CD4-positive, CD25-positive, alpha-beta regulatory T cell (primary cell): ENCODE results near the gene CPT1A. TPM values are rescaled to one million over a fixed set of nuclear protein-coding genes. Genes with fewer than 3 reads are reported as not detected.

Experiments
- ATAC-seq, 2 donors: fragments of 150-1000 bp; cut with Tn5 transposase; one replicate each; pipeline ENCODE4 v1.10.0; 2021; ENCODE audit warnings: low read depth in 2 of 2, moderate number of reproducible peaks in 2 of 2, moderate library complexity in 1 of 2
- DNase-seq, 3 donors: peaks; one replicate each; pipeline versions ENCODE4 v3.0.0 to v3.0.0-alpha.2; 2012 to 2022; ENCODE audit warnings: mixed read lengths in 1 of 3
- H3K27ac ChIP-seq: one replicate; pipeline ENCODE4 v1.7.0; 2013; ENCODE audit warnings: mild to moderate bottlenecking, low read length; ENCODE audit not compliant: insufficient read depth, poor library complexity, severe bottlenecking
- H3K27me3 ChIP-seq: one replicate; pipeline ENCODE4 v1.7.0; 2013; ENCODE audit warnings: low read length; ENCODE audit not compliant: control insufficient read depth, insufficient read depth
- H3K36me3 ChIP-seq: one replicate; pipeline ENCODE4 v1.7.0; 2013; ENCODE audit warnings: mild to moderate bottlenecking, low read length, moderate library complexity; ENCODE audit not compliant: control insufficient read depth, insufficient read depth
- H3K4me1 ChIP-seq: 2 replicates; pipeline ENCODE4 v1.7.0; 2013; ENCODE audit warnings: mild to moderate bottlenecking, low read length; ENCODE audit not compliant: insufficient read depth, control insufficient read depth, poor library complexity, severe bottlenecking
- H3K4me3 ChIP-seq: one replicate; pipeline ENCODE4 v1.7.0; 2013; ENCODE audit warnings: low read depth, mild to moderate bottlenecking, low read length, moderate library complexity
- H3K9me3 ChIP-seq, 2 experiments: 1 replicate in 1 of 2; 2 replicates in 1 of 2; pipeline ENCODE4 v1.7.0; 2013; ENCODE audit warnings: low read length in 2 of 2, mild to moderate bottlenecking in 1 of 2, moderate library complexity in 1 of 2; ENCODE audit not compliant: control insufficient read depth in 2 of 2
- H3K27ac Mint-ChIP-seq, 3 donors: one replicate each; pipeline ENCODE4 v1.8.0; 2020 to 2022; ENCODE audit warnings: mild to moderate bottlenecking in 3 of 3, mixed read lengths in 3 of 3, moderate library complexity in 2 of 3
- H3K27me3 Mint-ChIP-seq: one replicate; pipeline ENCODE4 v1.8.0; 2022; ENCODE audit warnings: mild to moderate bottlenecking, mixed read lengths
- H3K36me3 Mint-ChIP-seq: one replicate; pipeline ENCODE4 v1.8.0; 2020; ENCODE audit warnings: mixed read lengths
- H3K4me1 Mint-ChIP-seq, 4 donors: one replicate each; pipeline ENCODE4 v1.8.0; 2020 to 2022; ENCODE audit warnings: mixed read lengths in 4 of 4, mild to moderate bottlenecking in 1 of 4
- H3K4me3 Mint-ChIP-seq, 4 donors: one replicate each; pipeline ENCODE4 v1.8.0; 2020 to 2022; ENCODE audit warnings: mild to moderate bottlenecking in 4 of 4, mixed read lengths in 4 of 4, moderate library complexity in 3 of 4
- H3K9me3 Mint-ChIP-seq, 7 donors: one replicate each; pipeline ENCODE4 v1.8.0; 2020 to 2022; ENCODE audit warnings: mixed read lengths in 7 of 7, mild to moderate bottlenecking in 3 of 7, moderate library complexity in 2 of 7
- polyA plus RNA-seq, 4 donors: library from polyadenylated mRNA; unstranded; fragments of 300-500 nt; fragmentation: Illumina TruSeq; gene quantifications; one replicate each; pipeline ENCODE4 v1.2.3, GENCODE V29; 2021
- total RNA-seq: library from RNA; stranded (reverse); gene quantifications from one replicate; pipeline ENCODE4 v1.2.3, GENCODE V29; 2022

The CPT1A gene
- total and polyA plus RNA-seq, 5 donors from 2014 or later: 0.32 to 16.7 (median 4.3) TPM

- Mint-ChIP-seq H3K27me3 (no peaks in the 10 kb centered on the region), H3K4me1 (peaks cover 0 to 19% (median 6%) of the 10 kb centered on the region in 4 donors), H3K4me3 (no peak overlapping the region), H3K27ac (no peak overlapping the region), H3K9me3 (no peaks in the 10 kb centered on the region), H3K36me3 (peaks cover 3% of the 10 kb centered on the region)
- ATAC-seq (no peak), DNase-seq (no peak)
- Histone ChIP-seq H3K9me3 (no peaks in the 10 kb centered on the region), H3K36me3 (peaks cover 4% of the 10 kb centered on the region), H3K27ac (no peak overlapping the region), H3K4me1 (peaks cover 3% of the 10 kb centered on the region), H3K4me3 (no peak overlapping the region), H3K27me3 (no peaks in the 10 kb centered on the region)
Measured at GRCh38 chr11:68751004-68751325, 90.8 kb downstream of the CPT1A start.

DNA sequence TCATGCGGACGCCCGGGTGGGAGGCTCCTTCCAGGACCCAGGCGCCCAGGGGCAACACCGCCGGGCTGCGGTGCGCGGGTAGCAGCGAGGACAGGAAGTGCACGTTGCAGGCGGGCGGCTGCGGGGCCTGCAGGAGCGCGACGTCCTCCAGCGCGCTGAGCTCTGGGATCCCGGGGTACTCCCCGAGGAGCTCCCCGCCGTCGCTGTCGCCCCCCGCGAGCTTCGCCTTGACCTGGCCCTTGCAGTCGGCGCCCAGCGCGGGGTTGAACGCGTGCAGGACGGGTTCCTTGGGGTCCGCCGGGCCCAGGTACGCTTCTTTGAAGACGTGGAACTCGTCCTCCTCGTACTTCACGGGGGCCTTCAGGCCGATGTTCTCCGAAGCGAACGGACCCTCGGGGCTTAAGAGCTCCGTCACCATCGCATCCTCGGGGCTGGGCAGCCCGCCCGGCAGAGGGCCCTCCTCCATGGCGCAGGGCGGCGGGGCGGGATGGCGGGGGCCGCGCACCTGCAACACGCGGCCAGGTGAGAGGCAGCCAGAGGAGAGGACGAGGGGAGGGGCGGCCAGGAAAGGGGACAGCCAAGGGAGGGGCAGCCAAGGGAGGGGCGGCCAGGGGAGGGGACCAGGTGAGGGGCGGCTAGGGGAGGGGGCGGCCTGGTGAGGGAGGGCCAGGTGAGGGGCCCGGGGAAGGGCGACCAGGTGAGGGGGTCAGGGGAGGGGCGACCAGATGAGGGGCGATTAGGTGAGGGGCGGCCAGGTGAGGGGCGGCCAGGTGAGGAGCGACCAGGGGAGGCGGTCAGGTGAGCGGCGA lies 91.3 kb downstream of the CPT1A start:
- H3K4me1 Mint-ChIP-seq: peaks cover 0 to 19% (median 7%) of the 10 kb centered on the region in 4 donors
- Histone ChIP-seq H3K36me3 (peaks cover 10% of the 10 kb centered on the region), H3K9me3 (no peaks in the 10 kb centered on the region), H3K4me3 (no peak overlapping the region), H3K4me1 (peaks cover 3% of the 10 kb centered on the region), H3K27ac (no peak overlapping the region), H3K27me3 (no peaks in the 10 kb centered on the region)
- peaks cover 6% of the 10 kb centered on the region for H3K36me3 Mint-ChIP-seq
- ATAC-seq (no peak), DNase-seq (peak in 2 of 3 donors; percentile 23 to 25)
- no peaks in the 10 kb centered on the region for H3K9me3 Mint-ChIP-seq
- H3K4me3 Mint-ChIP-seq: peak overlapping the region; percentile 43 to 82 (median 69)
- peak overlapping the region in 1 of 3 donors; percentile 36 for H3K27ac Mint-ChIP-seq
- no peaks in the 10 kb centered on the region for H3K27me3 Mint-ChIP-seq

- Mint-ChIP-seq H3K36me3 (peaks cover 8% of the 10 kb centered on the region), H3K9me3 (no peaks in the 10 kb centered on the region), H3K4me1 (peaks cover 0 to 19% (median 7%) of the 10 kb centered on the region in 4 donors), H3K27ac (peak overlapping the region; percentile 59 to 88 (median 60)), H3K27me3 (no peaks in the 10 kb centered on the region), H3K4me3 (peak overlapping the region; percentile 63 to 87 (median 82))
- no peak for ATAC-seq
- H3K9me3 ChIP-seq: no peaks in the 10 kb centered on the region
- peaks cover 3% of the 10 kb centered on the region for H3K4me1 ChIP-seq
- no peaks in the 10 kb centered on the region for H3K27me3 ChIP-seq
- H3K4me3 ChIP-seq: no peak overlapping the region
- no peak overlapping the region for H3K27ac ChIP-seq
- peaks cover 17% of the 10 kb centered on the region for H3K36me3 ChIP-seq
- DNase-seq: no peak
Measured at GRCh38 chr11:68749229-68750123, 92.2 kb downstream of the CPT1A start.

GRCh38 chr11:68748061-68748460 lies 93.7 kb downstream of the CPT1A start:
- peaks cover 13% of the 10 kb centered on the region for H3K36me3 Mint-ChIP-seq

GRCh38 chr11:68743539-68743938 lies 98.2 kb downstream of the CPT1A start:
- H3K27ac ChIP-seq: no peak overlapping the region
- H3K27ac Mint-ChIP-seq: no peak overlapping the region
- ATAC-seq: no peak
- no peak overlapping the region for H3K4me3 Mint-ChIP-seq
- H3K9me3 Mint-ChIP-seq: no peaks in the 10 kb centered on the region
- no peak for DNase-seq
- peaks cover 18% of the 10 kb centered on the region for H3K36me3 Mint-ChIP-seq
- peaks cover 22% of the 10 kb centered on the region for H3K36me3 ChIP-seq
- H3K27me3 Mint-ChIP-seq: no peaks in the 10 kb centered on the region
- H3K27me3 ChIP-seq: no peaks in the 10 kb centered on the region
- H3K4me1 ChIP-seq: no peaks in the 10 kb centered on the region
- H3K9me3 ChIP-seq: no peaks in the 10 kb centered on the region
- H3K4me3 ChIP-seq: no peak overlapping the region
- peaks cover 0 to 4% (median under 1%) of the 10 kb centered on the region in 4 donors for H3K4me1 Mint-ChIP-seq

More at GRCh38 chr11:68748061-68748460, 93.7 kb downstream of the CPT1A start:
- ATAC-seq (no peak), DNase-seq (no peak)
- H3K4me1 Mint-ChIP-seq: peaks cover 0 to 19% (median 7%) of the 10 kb centered on the region in 4 donors
- Histone ChIP-seq H3K9me3 (no peaks in the 10 kb centered on the region), H3K4me1 (peaks cover 3% of the 10 kb centered on the region), H3K36me3 (peaks cover 22% of the 10 kb centered on the region), H3K4me3 (no peak overlapping the region), H3K27me3 (no peaks in the 10 kb centered on the region), H3K27ac (no peak overlapping the region)
- no peaks in the 10 kb centered on the region for H3K27me3 Mint-ChIP-seq
- peak overlapping the region in 2 of 4 donors; percentile 14 to 84 for H3K4me3 Mint-ChIP-seq
- H3K27ac Mint-ChIP-seq: peak overlapping the region in 1 of 3 donors; percentile 47
- no peaks in the 10 kb centered on the region for H3K9me3 Mint-ChIP-seq

DNA sequence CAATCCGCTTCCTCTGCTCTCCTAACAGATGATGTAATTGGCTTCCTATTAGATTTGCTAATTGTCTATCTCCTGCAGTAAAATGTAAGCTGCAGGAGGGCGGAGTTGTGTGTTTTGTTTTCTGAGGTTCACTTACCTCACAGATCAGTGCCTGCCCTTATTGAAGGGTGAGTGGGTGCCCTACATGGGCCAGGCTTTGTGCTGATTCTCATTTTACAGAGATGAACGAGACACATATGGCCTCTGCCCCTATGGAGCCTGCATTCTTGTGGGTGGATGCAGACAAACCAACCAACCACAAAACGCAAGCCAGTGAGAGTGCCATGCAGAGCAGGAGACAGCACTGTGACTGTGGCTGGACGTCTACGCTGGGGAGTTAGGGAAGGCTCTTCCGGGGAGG lies 100.3 kb downstream of the CPT1A start:
- Mint-ChIP-seq H3K27ac (peak overlapping the region in 1 of 3 donors; percentile 81), H3K4me1 (peaks cover 0 to 6% (median under 1%) of the 10 kb centered on the region in 4 donors), H3K9me3 (peaks cover 0 to 2% (median 0%) of the 10 kb centered on the region in 7 donors), H3K27me3 (no peaks in the 10 kb centered on the region), H3K36me3 (peaks cover 25% of the 10 kb centered on the region), H3K4me3 (no peak overlapping the region)
- no peaks in the 10 kb centered on the region for H3K9me3 ChIP-seq
- H3K27ac ChIP-seq: no peak overlapping the region
- H3K4me1 ChIP-seq: no peaks in the 10 kb centered on the region
- DNase-seq (no peak), ATAC-seq (no peak)
- H3K36me3 ChIP-seq: peaks cover 26% of the 10 kb centered on the region
- no peak overlapping the region for H3K4me3 ChIP-seq
- no peaks in the 10 kb centered on the region for H3K27me3 ChIP-seq

DNA sequence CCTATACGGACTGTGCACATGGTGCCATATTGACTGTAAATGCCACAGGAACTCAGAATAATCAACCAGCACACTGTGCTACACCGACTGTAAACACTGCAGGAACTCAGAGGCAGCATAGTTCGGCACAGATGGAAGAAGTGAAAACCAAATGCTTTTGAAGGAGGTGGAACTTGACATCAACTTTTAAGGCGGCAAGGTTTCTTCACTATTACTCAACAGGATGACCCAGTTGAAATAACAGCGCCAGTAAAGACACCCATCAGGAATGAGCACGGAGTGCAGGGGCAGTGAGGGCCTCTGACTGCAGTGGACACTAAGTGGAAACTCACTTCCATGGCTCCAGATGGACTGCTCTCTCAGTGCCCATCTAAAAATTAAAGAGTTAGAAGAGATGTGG lies 106.1 kb downstream of the CPT1A start:
- Mint-ChIP-seq H3K27me3 (no peaks in the 10 kb centered on the region), H3K27ac (no peak overlapping the region)

More for the DNA sequence above, 106.1 kb downstream of the CPT1A start:
- Mint-ChIP-seq H3K36me3 (peaks cover 17% of the 10 kb centered on the region), H3K4me3 (no peak overlapping the region), H3K4me1 (peaks cover 0 to 4% (median 0%) of the 10 kb centered on the region in 4 donors), H3K9me3 (peaks cover 0 to 2% (median 0%) of the 10 kb centered on the region in 7 donors)
- Histone ChIP-seq H3K27me3 (no peaks in the 10 kb centered on the region), H3K4me1 (no peaks in the 10 kb centered on the region), H3K4me3 (no peak overlapping the region), H3K27ac (no peak overlapping the region), H3K36me3 (peaks cover 12% of the 10 kb centered on the region), H3K9me3 (no peaks in the 10 kb centered on the region)
- ATAC-seq (no peak), DNase-seq (no peak)
